ENCODE results near the gene BTG1. TPM values are rescaled to one million over a fixed set of nuclear protein-coding genes. Genes with fewer than 3 reads are reported as not detected.

BTG1 gene
- total and polyA plus RNA-seq, 2 of the 8 experiments (the other 6 are each of a cell fraction or from before 2014, with no cell fraction given): 17.1 to 32.7 TPM

- no peak for TF ChIP-seq FOSL1 (IDR thresholded peaks at IDR 0.05; ENCODE audit: insufficient read depth, low read depth, low read length)
- TF ChIP-seq POLR2A (IDR thresholded peaks at IDR 0.05; ENCODE audit: control extremely low read depth in 1 of 2, low read depth in 2 of 2, low read length in 2 of 2): no peak
- TF ChIP-seq PHF8 (conservative IDR thresholded peaks at IDR 0.05; ENCODE audit: low read depth, low read length): no peak
- TF ChIP-seq MAFK (IDR thresholded peaks at IDR 0.05; ENCODE audit: low read depth, low read length): no peak
- no peak for TF ChIP-seq RBBP5 (IDR thresholded peaks at IDR 0.05; ENCODE audit: borderline replicate concordance, low read depth, low read length)
- TF ChIP-seq HDAC2 (IDR thresholded peaks at IDR 0.05; ENCODE audit: borderline replicate concordance in 1 of 2, low read depth in 2 of 2, low read length in 2 of 2): no peak
- TF ChIP-seq SP2 (IDR thresholded peaks at IDR 0.05; ENCODE audit: low read length): no peak
These were observed 43.0 kb downstream of the BTG1 start (continued) for GRCh38 chr12:92102606-92103005.
